GM20431 (cell line): ENCODE results near the gene RASGEF1C.
"Not testable (repeated sequence)": the region's sequence is repeated elsewhere in the genome, so short reads cannot be mapped to it uniquely, and the experiment has no call there.

Source experiments
- in situ Hi-C: fragments of 300-500 bp; cut with MseI, MboI; formaldehyde crosslinking; loops from one replicate; pipeline ENCODE4 v1.15.0; 2020; ENCODE audit warnings: low sequenced_read_pairs; ENCODE audit not compliant: unreplicated experiment

RASGEF1C gene

DNA sequence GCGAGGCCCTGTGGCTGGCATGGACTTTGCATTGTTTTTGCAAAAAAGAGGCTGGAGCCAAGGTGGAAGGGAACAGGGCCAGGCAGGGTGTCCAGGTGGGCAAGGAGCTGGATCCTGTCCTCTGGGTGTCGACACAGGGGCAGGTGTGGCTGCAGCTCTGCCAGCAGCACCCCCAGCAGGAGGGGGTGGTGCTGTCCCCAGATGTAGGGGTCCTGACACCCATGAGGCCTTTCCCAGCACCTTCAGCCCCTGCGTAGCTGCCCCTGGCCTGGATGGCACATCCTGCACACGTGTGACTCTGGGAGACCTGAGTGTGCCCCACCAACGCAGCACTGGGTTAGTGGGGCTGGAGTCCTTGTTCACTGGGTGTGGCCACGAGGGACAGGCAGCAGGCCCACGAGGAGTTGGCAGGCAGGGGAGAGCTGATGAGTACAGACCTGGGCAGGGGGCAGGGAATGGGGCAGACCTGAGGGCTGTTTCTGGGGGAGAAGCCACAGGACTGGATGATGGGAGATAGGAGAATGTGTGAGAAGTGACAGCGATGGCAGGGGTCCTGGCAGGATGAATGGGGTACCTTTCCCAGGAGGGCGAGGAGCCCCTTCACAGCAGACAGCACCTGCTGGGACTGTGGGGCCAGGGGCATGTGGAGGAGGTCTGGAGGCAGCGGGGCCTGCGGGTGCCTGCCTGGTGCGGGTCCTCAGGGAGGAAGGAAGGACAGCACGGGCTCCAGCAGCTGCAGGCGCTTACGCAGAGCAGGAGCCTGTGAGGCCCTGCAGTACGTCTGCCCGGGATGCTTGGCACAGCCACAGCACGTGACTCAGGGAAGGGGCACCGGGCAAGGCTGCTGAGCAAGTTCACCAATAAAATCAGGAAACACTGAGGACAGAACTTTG, 3.6 kb upstream of the RASGEF1C start:
- in situ Hi-C loops = no loop called here

GRCh38 chr5:180211761-180212035, 2.7 kb upstream of the RASGEF1C start:
- in situ Hi-C loops = no loop called here

DNA sequence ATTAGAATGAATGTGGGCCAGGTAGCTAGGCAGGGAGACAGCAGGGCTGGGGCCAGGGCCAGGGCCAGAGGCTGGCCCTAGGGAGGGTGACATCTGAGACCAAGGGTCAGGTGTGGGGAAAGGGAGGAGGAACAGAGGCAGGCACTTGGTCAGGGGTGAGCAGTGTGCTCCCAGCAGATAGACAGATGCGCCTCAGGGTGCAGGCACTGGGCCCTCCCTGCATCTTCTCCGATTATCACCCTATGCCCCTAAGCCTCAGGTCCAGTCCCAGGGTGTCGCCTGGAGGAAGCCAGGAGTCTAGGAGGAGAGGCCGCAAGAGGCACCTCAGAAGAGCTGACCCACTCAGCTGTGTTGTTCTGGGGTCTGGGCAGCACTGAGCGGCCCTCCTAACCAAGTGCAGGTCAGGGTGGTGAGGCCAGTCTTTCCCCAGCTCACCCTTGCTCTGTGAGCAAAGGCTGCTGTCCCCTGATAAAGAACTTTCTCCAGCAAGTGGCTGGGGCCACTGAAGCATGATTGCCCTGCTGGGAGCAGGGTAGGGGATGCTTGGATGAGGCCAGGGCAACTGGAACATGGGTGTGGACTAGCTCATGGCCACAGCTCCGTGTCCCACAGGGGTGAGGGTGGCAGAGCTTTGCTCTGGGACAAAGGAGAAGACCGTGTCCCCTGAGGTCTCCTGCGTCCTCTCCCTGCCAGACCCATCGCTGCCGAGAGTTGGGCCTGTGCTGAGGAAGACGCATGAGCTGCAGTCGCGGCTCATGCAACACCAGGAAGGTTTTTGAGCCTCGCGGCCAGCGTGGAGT, 2.1 kb upstream of the RASGEF1C start:
- in situ Hi-C loops = no loop called here

- in situ Hi-C loops = not testable (repeated sequence)
These were observed 1.1 kb upstream of the RASGEF1C start for GRCh38 chr5:180210077-180210476.

DNA sequence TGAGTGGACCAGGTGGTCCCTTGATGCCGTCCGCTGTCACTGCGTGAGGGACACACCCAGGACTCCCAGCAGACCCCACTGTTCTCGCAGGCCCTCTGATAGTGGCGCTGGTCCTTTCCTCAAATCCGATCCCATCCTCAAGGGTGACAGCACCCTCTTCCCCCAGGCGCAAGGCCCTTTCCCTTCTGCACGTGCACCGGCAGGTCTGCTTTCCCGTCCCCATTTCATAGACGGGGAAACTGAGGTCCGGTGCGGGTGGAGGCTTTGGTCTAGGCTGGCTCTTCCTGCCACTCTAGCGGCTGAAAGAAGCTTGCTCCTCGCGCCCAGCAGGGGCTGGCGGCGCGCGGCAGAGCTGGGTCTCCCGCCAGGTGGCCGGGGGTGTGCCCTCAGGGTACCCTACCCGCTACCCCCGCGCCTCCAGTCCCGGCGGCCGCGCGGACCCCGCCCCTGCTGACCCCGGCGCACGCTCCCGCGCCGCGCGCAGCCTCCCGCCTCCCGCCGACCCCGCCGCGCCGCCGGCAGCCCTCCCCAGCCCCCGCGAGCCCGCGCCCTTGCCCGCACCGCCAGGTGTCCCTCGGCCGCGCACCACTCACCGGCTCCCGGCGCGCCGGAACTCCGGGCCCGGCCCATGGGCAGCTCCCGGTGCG, 453 bp downstream of the RASGEF1C start:
- in situ Hi-C loops = no loop called here

DNA sequence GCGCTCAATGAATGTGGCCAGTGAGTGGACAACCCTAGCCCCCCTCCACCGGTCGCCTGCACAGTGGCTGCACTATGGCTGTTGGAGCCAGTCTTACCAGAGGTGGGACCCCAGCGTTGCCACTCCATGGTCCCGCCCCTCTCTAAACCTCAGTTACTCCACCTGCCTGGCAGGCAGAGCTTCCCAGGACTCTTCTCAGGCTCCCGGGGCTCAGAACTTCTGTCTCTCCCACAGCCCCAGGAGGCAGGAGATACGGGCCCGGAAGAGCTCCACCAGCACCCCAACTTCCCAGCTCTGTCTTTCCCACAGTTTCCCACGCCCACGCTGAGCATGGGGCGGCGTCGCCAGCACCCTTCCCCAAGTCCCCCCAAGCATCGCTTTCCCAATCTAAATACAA, 975 bp downstream of the RASGEF1C start:
- in situ Hi-C loops = no loop called here

- in situ Hi-C loops = no loop called here
These were observed 1.4 kb downstream of the RASGEF1C start for GRCh38 chr5:180207593-180207992.

DNA sequence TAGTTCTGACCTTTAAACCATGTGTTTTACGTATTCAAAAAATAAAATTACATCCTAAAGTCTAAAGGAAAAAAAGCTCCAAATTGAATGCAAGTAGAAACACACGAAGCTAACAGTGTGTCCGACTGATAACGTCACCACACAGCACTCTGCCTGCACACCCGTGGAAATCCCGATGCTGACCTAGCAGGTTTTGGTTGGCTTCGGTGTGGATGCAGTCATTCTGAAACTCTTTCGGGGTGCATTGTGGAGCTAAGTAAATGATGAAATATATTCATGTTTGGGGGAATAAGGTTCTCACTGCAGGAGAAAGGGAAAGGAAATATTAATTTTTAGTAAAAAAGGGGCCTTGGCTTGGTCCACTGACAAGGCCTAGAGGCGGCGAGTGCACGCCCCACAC, 2.0 kb downstream of the RASGEF1C start:
- in situ Hi-C loops = no loop called here

- in situ Hi-C loops = no loop called here
These were observed 3.1 kb downstream of the RASGEF1C start for GRCh38 chr5:180205916-180206315.

DNA sequence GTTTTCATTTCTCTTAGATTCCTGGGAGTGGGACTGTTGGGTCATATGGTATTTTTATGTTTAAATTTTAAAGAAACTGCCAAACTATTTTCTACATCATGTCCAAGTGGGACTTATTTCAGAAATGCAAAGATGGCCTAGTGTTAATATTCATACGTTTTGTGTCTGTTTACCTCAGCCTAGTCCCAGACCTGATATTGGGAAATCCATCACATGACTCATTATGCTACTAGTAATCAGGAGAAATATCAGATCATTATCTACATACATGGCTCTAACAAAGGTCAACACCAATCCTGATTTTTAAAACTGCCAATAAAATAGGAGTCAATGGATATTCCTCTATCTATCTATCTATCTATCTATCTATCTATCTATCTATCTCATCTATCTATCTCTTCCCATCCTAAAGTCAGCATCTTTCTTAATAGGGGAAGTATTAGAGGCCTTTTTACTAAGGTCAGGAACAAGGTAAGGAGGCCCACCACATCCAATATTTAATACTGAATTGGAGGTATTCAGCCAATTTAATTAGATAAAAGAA, 4.7 kb downstream of the RASGEF1C start:
- in situ Hi-C loops = no loop called here

DNA sequence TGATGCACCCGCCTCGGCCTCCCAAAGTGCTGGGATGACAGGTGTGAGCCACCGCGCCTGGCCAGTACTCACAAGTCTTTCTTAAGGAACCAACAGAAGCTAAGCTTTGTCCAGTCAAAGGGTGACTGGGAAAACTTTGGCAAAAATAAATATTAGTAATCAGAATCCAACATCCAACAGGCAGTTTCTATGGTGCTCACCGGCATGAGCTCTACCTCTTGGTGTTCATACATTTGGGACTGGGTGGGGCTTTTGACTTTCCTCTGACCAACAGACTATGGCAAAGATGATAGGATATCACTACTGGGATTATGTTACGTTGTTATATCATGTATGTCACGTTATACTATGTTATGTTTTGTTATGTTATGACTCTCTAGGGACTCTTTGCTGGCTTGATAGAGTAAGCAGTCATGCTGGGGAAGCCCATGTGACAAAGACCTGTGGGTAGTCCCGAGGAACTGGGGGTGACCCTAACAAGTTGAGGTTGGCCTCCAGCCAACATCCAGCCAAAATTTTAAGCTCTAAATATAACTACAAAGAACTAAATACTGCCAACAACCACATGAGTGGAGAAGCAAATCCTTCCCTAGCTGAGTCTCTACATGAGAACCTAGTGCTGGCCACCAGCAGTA, 6.0 kb downstream of the RASGEF1C start:
- in situ Hi-C loops = no loop called here

- in situ Hi-C loops = no loop called here
These were observed 7.7 kb downstream of the RASGEF1C start for GRCh38 chr5:180201051-180201987.

DNA sequence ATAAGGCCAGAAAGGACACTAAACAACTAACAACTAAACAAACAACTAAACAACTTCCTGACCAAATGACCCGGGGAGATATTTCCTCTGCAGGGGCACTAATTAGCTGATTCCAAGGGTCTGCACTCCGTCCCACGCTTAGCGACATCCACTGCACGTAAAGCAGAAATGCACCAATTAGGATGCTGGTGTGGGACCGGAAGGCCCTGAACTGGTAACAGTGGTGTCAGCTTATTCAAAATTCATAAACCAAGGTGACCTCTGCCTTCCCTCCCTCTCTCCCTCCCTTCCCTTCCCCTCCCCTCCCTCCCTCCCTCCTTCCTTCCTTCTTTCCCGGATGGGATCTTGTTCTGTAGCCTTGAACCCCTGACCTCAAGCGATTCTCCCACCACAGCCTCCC, 9.6 kb downstream of the RASGEF1C start:
- in situ Hi-C loops = no loop called here

DNA sequence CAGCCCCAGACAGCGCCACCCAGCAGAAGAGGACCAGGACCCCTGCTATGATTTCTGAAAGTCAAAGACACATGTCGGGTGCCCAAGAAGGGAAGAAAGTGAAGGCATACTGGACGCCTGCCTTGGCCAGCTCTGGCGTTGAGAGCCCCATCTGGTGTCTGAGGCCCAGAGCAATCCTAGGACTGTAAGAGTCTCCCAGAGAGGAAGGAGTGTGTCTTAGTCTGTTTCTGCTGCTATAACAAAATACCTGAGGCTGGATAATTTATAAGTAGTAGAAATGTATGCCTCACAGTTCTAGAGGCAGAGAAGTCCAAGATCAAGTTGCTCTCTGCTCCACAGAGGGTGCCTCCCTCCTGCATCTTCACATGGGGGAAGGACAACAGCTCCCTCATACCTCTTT, 10.8 kb downstream of the RASGEF1C start:
- in situ Hi-C loops = no loop called here

DNA sequence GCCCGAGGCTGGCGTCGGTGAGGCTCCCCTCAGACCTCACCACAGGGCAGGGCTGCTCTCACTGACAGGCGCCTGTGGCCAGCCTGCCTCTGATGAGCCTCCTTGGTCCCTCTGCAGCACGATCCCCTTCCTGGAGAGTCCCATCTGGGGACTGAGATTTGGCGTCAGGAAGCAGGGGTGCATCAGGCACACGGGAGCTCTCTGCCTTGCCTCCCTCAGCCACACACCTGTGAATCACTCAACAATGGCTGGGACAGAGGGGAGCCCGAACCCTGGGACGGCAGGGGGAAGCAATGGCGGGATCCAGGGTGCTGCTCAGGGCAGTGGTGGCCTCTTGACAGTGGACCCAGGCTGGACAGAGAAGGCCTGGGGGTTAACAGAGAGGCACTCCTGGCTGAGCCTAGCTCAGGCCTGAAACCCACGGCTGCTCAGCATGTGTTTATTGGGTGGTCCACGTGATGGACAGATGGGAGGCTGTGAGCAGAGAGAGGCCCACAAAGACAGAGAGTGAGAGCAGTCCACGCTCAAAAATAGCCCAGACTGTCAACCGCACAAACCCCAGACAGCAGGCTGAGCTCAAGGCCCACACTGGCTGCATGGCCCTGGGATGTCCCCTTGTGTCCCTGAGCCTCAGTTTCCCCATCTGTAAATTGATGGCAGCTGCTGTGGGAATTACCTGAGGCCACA, 11.9 kb downstream of the RASGEF1C start:
- in situ Hi-C loops = no loop called here

DNA sequence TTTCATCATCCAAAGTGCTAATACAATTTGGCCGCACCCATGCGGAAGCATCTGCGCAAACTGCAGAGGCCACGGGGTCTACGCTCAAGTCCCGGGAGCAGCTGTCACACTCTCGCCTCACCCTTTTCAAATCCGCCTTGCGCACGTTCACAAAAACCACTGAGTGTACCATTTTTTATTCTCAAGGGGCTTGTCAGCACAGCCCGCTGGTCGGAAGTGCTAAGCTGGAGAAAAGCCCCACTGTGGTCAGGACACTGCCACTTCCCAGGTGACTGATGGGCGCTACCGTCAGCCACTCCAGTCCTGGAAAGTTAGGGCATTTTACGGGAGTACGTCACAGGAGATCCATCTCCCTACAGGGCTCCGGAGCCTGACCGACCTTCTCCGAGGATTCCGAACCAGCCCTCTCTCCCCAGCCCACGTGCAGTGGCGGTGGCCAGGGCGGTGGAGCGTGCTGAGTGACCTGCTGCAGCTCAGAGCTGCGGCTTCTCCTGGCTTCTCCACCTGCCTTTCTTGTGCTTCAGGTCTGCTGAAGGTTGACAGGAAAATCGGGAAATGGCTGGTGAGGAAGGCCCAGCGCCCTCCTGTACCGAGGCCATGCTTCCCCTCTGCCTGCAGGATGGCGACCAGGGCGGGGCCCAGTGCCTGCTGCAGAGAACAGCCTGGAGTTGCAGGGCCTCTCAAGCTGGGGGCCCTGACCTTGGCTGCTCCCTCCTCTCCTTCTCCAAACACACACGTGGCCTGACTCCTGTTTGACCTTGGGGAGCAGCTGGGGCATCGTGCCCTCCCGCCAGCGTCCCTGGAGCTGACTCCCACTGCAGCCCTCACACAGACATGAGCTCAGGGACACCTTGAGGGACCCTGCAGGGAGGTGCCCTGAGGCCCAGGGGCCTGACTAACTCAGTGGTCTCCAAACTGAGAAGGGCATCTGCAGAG, 14.3 kb downstream of the RASGEF1C start:
- in situ Hi-C loops = no loop called here

GRCh38 chr5:180193749-180194375, 15.1 kb downstream of the RASGEF1C start:
- in situ Hi-C loops = no loop called here
